ENCODE data around the gene GCNT2. TPM values are rescaled to one million over a fixed set of nuclear protein-coding genes. Genes with fewer than 3 reads are reported as not detected.
"Not testable (repeated sequence)": the region's sequence is repeated elsewhere in the genome, so short reads cannot be mapped to it uniquely, and the experiment has no call there.

The GCNT2 gene
- total RNA-seq, 1 donor from 2014 or later: 42.2 TPM

DNA sequence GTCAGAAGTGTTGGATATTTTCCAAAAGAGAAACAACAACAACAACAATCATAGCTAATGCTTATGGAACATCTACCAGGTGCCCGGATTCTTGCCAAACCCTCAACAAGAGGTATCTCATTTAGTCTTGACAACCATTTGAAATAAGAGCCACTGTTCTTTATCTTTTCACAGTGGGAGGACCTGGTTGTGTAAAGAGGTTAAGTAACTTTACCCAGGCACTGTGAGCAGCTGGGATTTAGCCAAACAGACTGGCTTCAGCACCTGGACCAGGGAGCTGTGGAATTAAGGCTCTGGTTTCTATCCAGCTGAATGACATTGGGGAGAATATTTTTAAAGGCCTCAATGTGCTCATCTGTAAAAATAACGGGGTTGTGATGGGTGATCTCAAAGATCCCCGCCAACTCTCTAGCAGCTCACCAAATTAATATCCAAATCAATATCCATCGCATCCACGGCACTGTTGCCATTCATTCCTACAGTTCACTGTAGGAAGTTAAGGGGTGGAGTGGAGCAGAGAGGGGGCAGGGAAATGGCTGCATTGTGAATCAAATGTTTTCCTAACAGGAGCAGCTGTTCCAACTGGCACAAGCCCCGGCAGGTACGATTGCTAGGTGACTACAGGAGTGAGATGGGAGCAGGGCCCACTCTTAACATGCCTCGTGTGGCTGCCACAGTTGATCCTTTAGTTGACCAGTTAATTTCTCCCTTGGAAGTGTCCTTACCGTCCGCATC is 61.8 kb downstream of the GCNT2 start:
- peak; percentile 8 for DNase-seq

DNA sequence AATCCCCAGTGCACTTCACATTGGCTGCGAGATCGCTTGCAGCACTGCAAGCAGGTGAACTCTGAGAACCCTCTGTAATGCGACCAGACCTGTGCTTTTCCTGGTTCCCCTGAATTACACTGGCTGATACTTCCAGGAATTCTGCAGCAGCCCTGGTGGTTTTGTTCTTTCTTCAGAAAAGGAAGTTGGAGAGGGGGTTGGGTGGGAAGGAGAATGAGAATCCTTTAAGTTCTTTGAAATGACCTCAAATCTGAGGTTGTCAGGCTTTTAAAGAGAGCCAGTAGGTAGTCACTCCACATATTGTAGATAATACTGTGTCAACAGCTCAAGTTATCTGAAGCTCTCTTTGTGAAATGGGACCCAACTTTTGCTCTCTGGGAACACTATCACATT is 62.4 kb downstream of the GCNT2 start:
- DNase-seq: peak; percentile 46

DNA sequence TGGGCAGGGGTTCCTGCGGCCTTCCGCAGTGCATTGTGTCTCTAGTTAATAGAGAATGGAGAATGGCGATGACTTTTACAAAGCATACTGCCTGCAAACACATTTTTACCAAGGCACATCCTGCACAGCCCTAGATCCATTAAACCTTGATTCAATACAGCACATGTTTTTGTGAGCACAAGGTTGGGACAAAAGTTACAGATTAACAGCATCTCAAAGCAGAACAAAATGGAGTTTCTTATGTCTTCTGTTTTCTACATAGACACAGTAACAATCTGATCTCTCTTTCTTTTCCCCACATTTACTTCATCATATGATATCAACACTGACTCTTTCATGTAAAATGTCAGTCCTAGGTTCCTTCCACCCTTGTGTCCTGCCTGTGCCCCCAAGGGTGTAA is 63.5 kb downstream of the GCNT2 start:
- no peak for DNase-seq

DNA sequence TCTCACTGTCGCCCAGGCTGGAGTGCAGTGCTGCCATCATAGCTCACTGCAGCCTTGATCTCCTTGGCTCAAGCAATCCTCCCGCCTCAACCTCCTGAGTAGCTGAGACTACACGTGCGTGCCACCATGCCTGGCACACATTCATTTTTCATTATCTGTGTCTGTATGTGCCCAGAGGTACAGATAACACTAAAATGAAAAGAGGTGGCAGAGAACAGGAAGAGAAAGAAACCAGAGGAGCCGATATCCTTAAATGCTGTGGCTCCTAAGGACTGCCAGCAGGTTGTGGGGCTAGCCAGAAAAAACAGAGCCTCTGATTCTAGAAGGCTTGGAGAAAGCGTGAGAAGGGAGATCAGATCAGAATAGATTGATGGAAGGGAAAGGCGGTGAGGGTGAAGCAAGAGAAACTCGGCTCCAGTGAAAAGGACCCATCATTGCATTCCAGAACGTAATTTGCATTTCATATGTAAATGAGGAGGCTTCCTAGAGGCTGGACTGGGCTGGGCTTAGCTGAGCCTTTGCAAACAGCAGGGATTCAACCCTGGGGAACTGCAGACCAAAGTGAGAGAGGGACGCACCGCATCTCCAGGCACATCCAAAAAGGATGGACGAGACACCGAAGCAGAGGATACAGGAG is 64.2 kb downstream of the GCNT2 start:
- DNase-seq: no peak

DNA sequence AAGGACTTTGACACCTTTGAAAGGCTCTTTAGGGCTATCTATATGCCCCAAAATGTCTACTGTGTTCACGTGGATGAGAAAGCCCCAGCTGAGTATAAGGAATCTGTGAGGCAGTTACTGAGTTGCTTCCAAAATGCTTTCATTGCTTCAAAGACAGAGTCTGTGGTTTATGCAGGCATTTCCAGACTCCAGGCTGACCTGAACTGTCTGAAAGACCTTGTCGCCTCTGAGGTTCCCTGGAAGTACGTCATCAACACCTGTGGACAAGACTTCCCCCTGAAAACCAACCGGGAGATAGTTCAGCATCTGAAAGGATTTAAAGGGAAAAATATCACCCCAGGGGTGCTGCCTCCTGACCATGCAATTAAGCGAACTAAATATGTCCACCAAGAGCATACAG is 65.2 kb downstream of the GCNT2 start:
- DNase-seq: no peak

DNA sequence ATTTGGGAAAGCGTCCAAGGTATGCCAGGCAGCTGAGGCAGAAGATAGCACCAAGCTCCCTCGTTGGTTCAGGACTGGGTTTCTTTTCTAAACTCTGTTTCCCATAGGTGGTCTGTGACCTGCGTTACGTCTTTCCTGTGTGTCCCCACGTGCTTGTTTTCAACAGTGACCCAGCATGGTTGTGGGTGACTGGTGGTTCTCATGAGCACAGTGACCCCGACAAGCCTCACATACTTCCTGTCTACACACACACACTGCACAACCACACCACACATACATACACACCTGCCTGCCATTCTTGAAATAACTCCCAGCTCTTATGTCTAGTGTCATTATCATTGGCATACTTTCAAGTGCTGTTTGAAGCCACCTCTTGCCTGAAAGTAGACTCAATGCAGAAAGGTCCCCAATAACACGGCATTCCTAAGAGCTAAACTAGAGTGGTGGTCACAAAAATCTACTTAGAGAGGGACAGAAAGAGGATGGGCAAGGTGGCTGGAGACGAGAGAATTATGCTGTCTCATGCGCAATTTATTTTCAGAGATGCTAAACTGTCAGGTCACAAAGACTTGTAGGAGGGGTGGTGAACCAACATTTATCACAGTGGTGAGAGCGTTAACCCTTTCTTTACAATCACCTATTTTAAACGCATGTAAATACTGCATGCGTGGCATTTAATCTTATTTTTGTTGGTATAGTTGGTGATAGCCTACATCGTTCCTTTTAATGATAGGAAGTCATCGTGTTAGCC is 66.7 kb downstream of the GCNT2 start:
- peak; percentile 9 for DNase-seq

DNA sequence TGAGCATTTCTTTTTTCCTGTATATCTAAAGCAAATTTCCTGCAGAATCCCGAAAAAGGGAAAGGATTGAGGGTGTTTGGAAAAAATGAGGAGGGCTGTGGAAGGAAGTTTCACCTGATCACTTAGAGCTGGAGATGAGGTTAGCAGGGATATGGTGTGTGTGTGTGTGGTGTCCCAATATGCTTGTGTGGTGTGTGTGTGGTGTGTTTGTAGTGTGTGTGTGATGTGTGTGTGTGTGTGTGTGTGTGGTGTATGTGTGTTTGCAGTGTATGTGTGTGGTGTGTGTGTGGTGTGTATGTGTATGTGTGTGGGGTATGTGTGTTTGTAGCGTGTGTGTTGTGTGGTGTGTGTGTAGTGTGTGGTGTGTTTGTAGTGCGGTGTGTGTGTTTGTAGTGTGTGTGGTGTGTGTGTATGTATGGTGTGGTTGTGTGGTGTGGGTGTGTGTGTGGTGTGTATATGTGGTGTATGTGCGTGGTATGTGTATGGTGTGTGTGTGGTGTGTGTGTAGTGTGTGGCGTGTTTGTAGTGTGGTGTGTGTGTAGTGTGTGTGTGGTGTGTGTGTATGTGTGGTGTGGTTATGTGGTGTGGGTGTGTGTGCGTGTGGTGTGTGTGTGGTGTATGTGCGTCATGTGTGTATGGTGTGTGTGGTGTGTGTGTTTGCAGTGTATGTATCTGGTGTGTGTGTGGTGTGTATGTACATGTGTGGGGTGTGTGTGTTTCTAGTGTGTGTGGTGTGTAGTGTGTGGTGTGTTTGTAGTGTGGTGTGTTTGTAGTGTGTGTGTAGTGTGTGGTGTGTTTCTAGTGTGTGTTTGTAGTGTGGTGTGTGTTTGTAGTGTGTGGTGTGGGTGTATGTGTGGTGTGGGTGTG is 67.6 kb downstream of the GCNT2 start:
- DNase-seq: no peak

DNA sequence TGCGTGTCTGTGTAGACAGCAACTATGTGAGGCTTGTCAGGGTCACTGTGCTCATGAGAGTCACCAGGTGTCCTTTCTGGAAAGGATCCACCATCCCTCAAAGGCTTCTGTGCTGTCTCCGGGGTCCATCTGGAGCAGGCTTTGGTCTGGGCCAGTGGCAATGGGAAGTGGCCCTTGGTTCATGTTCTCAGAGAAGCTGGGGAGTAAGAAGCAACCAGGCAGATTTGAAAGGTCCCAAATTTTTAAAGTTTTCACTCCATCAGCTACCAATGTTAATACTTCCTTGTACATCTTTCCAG is 68.2 kb downstream of the GCNT2 start:
- no peak for DNase-seq

DNA sequence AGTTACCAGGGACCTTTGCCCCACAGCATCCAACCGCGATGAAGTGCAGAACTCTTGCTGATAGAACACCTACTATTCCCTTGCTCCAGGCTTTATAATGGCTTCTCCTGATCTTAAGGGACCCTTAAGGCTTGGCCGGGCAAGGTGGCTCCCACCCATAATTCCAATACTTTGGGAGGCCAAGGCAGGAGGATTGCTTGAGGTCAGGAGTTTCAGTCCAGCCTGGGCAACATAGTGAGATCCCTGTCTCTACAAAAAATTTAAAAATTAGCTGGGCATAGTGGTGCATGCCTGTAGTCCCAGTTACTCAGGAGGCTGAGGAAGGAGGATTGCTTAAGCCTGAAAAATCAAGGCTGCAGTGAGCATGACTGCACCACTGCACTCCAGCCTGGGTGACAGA is 68.8 kb downstream of the GCNT2 start:
- no peak for DNase-seq

DNA sequence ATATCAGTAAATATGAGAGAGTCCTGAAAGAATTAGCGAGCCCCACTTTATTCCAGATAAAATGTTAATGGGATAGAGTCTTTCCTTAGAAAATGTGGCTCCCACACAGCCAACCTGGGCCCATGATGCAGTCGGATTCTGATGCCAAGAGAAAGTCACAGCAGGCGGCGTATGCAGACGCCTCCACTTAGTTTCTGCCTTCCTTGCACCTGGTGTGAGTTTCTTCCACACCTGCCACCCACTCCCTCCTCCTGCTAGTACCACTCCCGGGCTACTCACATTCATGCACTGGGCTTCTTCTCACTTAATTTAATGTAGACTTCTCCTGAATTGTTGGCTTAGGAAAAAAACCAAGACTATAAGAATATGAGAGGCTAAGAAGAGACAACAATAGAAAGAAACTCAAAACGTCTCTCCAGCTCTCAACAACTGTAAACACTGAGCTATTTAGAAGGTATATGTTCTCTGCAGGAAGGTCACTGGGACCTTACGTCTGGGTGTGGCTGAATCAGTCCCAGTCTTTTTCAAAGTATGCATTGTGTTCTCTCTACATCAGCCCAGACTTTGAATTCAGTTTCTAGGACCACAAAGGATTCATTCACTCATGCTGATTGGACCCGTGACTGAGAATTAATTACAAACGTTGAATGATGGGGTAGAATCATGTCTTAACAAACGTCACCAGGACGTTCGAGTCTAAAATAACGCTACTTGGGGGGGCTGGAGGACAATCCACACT is 70.4 kb downstream of the GCNT2 start:
- no peak for DNase-seq

DNA sequence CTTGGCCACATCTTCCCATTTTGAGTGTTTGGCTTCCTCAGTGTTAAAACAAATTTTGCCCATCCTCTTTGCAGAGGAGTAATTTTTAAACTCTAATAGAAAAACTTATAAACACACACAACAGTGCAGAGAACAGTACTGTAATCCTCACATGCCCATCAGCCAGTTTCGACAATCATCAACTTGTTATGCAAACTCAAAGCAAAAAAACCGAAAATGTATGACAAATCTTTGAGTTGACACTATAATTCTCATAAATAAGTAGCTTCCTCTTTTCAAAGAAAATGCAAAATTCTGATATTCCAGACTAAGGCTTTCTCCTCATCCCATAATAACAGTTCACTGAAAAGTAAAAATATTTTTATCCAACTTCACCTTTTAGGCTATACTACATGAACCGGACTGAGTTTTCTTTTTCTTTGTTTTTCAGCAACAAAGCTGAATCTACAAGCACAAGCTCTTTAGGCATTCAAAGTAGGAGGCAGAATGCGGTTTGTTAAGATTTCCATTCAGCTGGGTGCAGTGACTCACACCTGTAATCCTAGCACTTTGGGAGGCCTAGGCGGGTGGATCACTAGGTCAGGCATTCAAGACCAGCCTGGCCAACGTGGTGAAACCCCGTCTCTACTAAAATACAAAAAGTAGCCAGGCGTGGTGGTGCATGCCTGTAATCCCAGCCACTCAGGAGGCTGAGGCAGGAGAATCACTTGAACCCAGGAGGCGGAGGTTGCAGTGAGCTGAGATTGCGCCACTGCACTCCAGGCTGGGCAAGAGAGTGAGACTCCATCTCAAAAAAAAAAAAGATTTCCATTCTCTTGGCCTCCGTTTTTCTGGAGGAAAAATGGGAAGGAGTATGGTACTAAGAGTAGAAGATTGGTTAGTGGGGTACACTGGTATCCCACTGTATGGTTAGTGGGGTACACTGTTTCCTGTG is 74.8 kb downstream of the GCNT2 start:
- no peak for DNase-seq

DNA sequence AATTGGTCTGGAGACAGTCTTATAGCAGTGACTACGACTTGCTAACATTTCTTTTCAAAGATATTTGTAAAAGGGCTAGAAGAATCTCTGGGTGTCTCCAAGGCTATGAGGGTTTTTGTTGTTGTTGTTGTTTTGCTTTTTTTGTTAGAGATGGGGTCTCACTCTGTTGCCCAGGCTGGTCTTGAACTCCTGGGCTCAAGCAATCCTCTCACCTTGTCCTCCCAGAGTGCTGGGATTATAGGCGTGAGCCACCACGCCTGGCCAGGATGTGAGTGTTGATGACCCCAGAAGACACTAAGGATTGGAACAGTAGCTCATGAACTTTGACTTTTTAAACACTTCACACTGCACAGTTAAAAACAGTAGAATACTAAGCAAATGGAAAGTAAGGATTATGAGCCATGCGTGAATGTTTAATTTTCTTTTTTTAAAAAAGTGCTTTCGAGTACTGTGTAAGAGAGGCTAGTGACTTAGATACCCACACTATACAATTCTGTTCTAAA is 76.4 kb downstream of the GCNT2 start:
- DNase-seq: no peak

DNA sequence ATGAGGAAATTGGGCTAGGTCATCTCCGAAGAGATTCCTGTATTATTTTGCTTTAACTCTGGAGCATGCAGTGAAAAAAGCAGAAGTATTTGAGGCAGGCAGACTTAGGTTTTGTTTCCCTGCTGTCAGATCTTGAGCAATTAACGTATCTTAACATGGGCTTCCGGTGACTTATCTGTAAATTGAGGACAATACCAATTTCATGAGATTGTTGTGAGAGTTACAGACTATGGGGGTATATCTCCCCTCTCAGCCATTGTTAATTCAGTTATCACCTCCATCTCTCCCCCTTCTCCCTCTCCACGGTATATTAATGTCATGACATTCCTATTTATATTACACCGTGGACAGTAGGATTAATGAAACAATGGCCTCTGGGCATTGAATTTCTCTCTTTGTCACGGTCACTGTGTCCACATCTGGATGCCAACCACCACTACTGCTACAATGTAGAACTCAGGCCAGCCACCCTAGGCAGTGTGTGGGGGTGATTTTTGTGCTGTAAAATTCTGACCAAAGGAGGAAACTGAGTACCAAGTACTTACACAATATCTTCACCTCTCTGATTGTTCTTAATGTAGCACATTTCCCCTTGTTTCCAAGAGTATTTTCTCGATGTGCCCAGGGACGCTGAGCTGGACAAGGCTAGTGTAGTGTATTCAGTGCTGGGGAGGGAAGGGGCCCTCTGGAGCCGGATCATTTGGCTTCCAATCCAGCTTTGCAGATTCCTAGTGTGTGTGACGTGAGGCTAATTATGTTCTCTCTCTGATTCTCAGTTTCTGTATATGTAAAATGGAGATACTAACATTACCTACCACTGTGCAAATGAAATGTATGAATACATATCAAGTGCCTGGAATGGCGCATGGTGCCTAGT is 77.2 kb downstream of the GCNT2 start:
- DNase-seq: no peak

DNA sequence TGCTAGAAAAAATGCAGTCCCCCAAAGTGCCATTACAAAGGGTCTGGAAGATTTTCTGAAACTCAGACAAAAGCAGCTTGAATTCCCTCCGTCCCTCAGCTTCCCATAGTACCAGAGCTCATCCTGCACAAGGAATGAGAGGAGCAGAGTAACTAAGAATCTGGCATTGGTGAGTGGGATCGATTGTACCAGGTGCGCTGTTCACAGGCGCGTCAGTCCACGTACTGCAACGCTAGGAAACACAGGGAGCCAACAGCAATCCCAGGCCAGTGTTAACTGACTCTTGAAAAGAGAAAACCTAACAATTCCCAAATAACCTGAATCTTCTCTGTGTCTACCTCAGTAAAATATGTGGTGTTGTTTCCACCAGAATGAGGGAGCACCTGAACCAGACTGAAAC is 77.9 kb downstream of the GCNT2 start:
- no peak for DNase-seq

DNA sequence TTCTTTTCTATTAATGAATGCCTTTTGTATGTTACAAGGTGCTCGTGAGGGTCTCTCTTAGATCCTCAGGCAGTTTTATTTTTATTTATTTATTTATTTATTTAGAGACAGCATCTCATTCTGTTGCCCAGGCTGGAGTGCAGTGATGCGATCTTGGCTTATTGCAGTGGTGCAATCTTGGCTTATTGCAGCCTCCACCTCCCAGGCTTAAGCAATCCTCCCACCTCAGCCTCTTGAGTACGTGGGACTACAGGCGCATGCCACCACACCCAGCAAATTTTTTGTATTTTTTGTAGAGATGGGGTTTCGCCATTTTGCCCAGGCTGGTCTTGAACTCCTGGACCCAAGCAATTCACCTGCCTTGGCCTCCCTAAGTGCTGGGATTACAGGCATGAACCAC is 79.5 kb downstream of the GCNT2 start:
- DNase-seq: not testable (repeated sequence)

DNA sequence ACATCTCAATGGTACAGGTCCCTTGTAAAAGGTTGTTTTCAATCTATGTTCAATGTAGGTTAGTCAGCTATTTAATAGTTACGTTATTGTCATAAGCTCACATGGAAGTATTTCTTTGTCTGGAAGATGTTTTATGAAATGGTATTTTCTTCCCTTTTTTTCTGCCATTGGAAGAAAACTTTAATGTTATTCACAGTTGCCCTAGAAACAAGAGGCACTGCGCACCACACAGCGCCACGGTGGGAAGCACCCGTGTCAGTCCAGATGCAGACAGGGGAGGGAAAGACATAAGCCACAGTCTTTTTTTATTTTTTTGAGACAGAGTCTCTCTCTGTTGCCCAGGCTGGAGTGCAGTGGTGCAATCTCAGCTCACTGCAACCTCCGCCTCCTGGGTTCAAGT is 82.1 kb downstream of the GCNT2 start:
- DNase-seq: no peak

DNA sequence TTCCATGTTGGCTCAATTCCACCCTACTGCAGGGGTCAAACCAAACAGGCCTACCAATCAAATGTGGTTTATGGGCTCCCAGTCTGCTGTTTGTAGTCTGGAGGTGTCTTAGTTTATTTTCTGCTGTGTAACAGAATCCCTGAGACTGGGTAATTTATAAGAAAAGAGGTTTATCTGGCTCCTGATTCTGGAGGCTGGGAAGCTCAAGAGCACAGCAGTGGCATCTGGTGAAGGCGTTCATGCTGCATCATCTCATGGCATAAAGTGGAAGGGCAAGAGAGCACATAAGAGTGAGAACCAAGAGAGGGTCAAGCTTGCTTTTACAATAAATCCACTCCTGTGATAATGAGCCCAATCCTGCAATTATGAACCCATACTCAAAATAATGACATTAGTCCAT is 87.9 kb downstream of the GCNT2 start:
- no peak for DNase-seq

DNA sequence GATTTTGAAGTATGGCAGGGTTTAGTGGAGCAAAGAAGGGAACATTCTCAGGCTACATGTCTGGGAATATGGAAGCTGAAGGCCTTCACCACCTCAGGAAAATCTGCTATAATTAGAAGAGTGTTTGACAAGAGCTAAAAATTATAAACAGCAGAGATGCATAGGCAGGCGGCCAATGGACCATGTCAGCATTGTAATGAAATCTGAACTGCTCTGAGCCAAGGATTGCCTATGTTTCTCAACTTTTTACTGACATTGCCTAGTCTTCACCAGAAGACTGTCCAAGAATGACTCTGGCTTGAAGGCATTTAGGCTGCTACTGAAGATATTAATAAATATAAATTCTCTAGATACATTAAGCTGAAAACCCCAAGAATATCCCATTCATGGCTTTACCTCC is 89.1 kb downstream of the GCNT2 start:
- DNase-seq: no peak

DNA sequence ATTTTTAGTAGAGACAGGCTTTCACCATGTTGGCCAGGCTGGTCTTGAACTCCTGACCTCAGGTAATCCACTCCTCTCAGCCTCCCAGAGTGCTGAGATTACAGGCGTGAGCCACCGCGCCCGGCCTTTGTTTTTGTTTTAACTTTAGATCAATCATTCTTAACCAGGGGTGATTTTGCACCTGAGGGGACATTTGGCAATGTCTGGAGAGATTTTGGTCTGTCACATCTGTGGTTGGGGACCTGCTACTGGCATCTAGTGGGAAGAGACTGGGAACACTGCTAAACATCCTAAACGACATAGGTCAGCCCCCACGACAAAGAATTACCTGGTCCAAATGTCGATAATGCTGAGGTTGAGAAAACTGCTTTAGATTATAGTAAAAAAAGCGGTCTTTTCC is 91.0 kb downstream of the GCNT2 start:
- no peak for DNase-seq

DNA sequence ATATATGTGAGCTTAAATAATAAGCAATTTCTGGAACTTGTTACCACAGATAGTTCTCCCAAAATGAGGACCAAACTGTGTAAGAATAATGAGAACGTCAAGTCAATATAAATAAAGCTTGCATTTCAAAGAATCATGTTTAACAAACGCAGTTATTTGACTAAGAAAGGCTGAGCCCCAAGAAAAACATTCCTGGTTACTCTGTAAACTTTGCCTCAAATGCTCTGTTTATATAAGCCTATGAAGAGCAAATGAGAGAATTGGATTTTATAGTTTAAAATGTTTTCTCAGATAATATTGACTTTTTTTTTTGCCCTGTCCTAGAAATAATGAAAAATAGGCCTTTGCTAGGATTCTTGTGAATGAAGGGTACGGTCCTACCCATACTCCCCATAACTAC is 91.9 kb downstream of the GCNT2 start:
- no peak for DNase-seq
